ENCODE results near the gene KRTAP10-4.
"Not testable (repeated sequence)": the region's sequence is repeated elsewhere in the genome, so short reads cannot be mapped to it uniquely, and the experiment has no call there.

KRTAP10-4 gene

DNA sequence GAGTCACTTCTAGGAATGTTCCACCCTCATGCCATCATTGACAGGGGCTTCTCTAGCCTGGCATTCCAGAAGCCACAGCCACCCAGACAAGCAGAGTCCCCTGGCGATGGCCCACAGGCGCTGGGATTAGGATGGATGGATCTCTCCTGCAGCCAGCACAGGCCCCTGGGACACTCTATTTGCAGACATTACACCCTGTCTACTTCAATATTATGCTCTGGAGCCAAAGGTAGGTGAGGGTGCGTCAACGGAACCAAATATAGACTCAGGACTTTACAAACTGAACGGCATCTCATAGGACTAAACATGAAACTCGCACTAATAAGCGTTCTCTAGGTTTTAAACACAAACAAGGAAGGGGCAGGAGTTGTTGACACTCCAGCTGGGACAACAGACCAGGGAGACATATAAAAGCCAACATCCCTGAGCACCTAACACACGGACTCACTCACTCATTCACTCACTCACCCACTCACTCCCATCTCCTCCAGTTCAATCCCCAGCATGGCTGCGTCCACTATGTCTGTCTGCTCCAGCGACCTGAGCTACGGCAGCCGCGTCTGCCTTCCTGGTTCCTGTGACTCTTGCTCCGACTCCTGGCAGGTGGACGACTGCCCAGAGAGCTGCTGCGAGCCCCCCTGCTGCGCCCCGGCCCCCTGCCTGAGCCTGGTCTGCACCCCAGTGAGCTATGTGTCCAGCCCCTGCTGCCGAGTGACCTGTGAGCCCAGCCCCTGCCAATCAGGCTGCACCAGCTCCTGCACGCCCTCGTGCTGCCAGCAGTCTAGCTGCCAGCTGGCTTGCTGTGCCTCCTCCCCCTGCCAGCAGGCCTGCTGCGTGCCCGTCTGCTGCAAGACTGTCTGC is 26.8 kb downstream of the KRTAP10-4 start, which contains the start of gene KRTAP10-7:
Gene KRTAP10-7 (plus strand): TSS at position 480 of the 861 bp plus-strand sequence. CDS start 25 bp downstream, at position 505.
- not testable (repeated sequence) for DNase-seq (ENCODE audit: low spot score)

DNA sequence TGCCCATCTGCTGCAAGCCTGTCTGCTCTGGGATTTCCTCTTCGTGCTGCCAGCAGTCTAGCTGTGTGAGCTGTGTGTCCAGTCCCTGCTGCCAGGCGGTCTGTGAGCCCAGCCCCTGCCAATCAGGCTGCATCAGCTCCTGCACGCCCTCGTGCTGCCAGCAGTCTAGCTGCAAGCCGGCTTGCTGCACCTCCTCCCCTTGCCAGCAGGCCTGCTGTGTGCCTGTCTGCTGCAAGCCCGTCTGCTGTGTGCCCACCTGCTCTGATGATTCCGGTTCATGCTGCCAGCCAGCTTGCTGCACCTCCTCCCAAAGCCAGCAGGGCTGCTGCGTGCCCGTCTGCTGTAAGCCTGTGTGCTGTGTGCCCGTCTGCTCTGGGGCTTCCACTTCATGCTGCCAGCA is 27.6 kb downstream of the KRTAP10-4 start:
- DNase-seq (ENCODE audit: low spot score), result not testable (repeated sequence)

DNA sequence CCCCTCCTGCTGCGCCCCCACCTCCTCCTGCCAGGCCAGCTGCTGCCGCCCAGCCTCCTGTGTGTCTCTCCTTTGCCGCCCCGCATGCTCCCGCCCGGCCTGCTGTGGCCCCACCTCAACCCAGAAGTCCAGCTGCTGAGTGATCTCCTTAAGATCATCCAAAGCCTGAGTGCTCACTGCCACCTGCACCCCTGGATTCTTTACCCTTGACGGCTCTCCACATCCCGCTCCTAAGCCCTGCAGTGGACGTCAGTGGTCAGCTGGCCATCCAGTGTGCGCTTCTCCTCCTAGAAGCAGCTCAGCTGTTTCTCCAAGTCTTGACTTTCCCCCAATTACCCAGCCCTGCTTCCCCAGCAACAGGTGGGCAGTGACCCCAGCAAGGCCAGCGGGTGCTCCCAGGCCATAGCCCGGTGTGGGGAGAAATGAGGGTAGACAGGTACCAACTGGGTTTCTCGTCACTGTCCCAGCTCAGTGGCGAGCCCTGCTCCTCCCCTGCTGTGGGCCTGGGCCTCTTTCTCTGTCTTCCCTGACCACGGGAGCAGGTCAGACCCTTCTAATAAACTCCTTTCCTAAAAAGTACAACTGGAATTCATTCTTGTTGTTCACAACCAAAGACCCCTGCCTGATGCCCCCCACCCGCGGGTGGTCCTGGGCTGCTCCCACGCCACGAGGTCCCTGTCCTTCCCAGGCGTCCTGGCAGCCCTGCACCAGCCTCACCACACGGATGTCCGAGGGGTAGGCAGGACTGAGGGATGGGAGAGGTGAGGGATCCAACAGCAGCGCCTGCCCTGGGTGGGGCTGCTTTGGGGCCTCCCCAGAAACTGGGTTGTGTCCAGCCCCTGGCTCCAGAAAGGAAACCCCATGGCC is 28.3 kb downstream of the KRTAP10-4 start:
- no peak for DNase-seq (ENCODE audit: low spot score)

DNA sequence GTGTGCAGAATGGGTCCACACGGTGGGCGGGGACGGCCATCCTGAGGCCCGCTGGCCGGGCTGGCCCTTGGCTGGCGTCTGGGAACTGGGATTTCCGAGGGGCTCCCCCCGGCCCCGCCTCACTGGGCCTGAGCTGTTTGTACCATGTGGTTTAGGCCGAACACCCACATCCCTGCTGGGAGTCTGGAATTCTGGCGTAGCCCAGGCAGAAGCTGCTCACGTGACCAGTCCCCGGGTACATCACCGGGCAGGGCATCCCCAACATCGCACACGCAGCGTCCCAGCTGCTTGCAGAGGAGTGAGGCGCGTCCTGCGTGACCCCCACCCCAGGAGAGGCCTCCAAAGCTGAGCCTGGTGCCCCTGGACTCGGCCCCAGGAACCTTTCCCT is 28.9 kb downstream of the KRTAP10-4 start:
- no peak for DNase-seq (ENCODE audit: low spot score)

DNA sequence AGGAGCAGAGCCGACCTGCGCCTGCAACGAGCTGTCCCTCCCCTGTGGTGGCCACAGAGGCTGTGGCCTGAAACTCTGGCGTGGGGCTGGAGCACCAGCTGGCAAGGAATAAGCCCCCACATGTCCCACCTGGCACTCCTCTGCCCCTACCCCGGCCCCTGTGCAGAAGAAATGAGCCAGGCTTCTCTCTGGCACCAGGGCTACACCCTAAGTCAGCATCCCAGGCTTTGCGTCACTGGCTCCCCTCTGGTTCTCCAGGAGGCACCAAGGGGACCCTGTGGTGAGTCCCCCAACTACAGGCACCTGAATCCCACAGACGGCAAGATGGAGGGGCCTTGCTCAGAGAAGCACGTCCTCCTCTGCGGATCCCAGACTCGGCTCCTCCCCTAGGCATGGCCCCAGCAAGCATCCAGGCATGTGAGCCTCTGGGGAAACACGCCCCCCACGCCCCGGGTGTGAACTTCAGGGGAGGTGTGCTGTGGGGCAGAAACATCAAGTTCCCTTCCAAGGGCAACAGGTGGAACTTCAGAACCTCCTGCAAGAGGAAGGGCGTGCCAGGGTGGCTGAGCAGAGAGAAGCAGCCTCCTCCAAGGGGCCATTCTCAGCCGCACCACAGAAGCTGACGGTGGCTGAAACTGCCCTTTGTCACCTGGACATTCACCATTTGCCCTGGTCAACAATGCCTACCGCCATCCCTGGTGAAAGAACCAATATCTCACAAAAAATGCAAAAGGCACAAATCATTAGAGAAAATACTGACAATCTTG is 29.8 kb downstream of the KRTAP10-4 start:
- no peak for DNase-seq (ENCODE audit: low spot score)

DNA sequence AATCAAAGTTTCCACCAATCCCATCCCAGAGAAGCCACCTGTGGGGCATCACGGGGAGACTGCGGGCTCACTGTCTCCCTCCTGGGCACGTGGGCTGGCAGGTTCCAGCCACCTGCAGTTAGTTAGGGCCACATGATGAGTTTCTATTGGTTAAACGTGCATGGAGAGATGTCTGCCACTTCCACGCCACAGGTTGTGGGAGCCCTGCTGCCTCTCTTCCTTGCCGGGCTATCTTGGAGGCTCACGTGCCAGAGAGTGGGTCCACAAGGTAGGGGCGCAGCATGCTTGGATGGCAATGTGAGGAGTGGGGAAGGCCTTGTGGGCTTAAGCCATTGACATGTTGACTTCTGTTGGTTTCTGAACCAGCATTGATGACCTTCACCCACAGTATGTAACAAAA is 30.4 kb downstream of the KRTAP10-4 start:
- no peak for DNase-seq (ENCODE audit: low spot score)

DNA sequence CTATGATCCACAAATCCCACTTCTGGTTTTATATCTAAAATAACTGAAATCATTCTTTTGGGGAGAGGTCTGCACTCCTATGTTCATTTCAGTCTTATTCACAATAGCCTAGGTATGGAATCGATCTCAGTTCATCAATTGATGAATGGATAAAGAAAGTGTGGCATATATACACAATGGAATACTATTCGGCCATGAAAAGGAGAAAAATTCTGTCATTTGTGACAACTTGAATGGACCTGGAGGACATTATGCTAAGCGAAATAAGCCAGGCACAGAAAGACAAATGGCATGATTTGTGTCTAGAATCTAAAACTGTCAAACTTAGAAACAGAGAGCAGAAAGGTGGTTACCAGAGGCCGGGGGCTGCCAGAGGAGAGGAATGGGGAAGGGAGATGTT is 33.0 kb downstream of the KRTAP10-4 start:
- no peak for DNase-seq (ENCODE audit: low spot score)

DNA sequence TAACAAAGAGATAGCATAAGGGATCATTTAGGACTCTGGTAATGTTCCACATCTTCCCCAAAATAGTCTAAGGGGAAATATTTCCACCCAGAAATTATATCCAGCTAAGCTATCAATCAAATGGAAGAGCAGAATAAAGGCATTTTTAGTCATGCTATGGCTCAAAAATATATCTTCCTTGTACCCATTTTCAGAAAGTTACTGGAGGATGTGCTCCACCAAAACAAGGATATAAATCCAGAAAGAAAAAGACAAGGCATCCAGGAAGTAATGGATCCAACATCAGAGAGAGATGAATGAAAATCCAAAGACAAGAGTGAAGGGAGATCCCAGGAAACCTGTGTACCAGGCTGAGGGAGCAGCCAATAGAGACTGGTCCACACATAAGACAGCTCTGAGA is 35.7 kb downstream of the KRTAP10-4 start:
- DNase-seq (ENCODE audit: low spot score), result no peak

DNA sequence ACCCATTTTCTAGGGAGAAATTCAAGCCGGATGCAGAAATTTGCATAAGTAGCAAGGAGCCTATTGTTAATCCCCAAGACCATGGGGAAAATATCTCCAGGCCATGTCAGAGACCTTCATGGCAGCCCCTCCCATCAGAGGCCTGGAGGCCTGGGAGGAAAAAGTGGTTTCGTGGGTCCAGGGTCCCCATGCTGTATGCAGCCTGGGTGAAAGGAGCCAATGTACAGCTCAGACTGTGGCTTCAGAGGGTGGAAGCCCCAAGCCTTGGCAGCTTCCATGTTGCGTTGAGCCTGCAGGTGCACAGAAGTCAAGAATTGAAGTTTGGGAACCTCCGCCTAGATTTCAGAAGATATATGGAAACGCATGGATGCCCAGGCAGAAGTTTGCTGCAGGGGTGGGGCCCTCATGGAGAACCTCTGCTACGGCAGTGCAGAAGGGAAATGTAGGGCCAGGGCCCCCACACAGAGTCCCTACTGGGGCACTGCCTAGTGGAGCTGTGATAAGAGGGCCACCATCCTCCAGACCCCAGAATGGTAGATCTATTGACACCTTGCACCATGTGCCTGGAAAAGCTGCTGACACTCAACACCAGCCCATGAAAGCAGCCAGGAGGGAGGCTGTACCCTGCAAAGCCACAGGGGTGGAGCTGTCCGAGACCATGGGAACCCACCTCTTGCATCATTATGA is 36.8 kb downstream of the KRTAP10-4 start:
- not testable (repeated sequence) for DNase-seq (ENCODE audit: low spot score)

DNA sequence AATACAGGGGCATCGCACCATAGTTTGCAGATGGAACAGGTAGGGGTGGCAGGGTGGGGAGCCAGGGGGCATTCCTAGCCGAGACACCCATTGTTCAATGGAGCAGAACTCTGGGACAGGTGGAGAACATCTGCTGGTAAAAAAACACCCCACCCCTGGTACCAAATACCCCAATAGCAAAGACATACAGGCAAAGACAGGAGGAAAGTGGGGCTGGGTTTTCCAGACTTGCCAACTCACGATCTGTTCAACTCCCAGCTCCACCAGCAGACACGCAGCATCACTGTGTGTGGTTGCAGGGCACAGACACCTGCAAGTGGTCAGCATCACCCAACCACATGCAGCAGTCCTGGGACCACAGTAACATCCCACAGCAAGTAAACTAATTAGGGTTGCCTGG is 38.0 kb downstream of the KRTAP10-4 start:
- DNase-seq (ENCODE audit: low spot score), result no peak

DNA sequence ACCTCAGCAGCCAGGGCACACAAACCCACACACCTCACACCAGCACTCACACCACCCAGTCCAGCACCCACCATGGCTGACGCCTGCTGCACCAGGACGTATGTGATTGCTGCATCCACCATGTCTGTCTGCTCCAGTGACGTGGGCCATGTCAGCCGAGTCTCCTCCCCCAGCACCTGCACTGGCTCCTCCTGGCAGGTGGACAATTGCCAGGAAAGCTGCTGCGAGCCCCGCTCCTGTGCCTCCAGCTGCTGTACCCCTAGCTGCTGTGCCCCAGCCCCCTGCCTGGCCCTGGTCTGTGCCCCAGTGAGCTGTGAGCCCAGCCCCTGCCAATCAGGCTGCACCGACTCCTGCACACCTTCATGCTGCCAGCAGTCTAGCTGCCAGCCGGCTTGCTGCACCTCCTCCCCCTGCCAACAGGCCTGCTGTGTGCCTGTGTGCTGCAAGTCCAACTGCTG is 38.5 kb downstream of the KRTAP10-4 start, which contains the start of gene KRTAP10-8:
Gene KRTAP10-8 (plus strand): TSS at position 51 of the 458 bp plus-strand sequence. CDS start 22 bp downstream, at position 73.
- DNase-seq (ENCODE audit: low spot score), result no peak

DNA sequence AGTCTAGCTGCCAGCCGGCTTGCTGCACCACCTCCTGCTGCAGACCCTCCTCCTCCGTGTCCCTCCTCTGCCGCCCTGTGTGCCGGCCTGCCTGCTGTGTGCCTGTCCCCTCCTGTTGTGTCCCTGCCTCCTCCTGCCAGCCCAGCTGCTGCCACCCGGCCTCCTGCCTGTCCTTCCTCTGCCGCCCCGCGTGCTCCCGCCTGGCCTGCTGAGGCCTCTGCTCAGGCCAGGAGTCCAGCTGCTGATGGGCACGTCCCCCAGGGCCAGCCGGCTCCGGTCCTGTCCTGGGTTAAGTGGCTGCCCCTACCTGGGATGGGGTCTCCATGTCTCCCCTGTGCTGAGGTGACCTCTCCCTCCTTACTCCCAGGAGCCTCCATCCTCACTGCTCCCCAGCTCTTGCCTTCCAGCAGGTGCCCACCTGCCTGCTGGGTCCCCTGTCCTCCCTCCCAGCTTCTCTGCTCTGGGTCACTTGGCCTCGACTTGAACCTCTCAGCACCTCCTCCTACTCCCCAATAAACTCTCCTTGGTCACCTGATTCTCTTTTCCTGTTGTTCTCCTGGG is 39.2 kb downstream of the KRTAP10-4 start:
- DNase-seq (ENCODE audit: low spot score), result no peak

DNA sequence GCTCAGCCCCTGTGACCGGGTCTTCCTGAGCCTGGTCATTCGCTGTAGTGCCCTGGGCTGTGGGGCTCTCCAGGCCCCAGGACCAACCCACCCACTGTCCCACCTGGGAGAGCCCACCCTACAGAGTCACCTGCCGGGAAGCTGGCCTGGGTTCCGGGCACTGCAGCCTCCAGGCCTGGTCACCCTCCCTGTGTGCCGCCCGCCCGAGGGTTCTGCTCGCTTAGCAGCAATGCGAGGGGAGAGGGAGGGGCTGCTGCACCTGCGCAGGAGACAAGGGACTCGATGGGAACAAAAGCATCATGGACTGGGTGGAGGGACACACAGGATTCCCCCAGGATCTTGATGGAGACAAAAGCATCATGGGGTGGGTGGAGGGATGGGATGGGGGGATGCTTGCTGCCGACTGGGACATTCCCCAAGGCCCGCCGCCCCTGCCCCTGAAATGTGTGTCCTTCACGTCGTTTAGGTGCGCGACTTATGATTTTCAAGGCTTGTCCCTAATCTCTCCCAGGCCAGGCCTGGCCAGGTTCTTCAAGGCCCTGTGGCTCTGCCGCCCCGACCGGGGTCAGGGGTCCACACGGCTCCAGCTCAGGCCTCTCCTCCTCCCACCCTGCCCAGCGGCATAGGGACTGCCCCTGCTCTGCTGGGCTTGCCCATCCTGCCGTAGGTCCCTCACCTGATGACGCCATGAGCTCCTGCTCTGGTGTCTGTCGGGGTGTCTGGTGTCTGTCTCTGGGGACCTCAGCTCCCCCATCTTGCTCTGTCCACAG is 40.0 kb downstream of the KRTAP10-4 start:
- no peak for DNase-seq (ENCODE audit: low spot score)

DNA sequence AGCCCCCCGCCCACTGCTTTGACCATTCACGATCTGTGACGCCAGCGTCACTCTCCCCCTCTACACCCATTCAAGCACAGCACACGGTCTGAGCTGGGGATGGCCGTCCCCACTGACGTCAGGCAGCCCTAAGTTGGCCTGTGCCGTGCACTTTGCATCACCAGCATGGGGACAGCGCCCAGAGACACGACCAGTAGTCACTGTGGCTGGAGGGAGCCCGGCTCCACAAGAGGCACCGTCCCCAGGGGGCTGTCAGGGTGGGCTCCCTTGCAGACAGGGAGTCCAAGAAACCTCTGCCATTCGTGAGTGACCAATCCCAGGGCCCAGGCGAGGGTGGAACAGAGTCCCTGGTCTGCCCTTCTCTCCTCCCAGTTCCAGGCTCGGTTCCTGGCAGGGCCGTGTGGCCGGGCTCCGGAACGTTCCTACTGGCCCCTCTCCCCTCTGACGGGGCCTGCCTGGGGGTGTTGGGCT is 40.7 kb downstream of the KRTAP10-4 start:
- no peak for DNase-seq (ENCODE audit: low spot score)

DNA sequence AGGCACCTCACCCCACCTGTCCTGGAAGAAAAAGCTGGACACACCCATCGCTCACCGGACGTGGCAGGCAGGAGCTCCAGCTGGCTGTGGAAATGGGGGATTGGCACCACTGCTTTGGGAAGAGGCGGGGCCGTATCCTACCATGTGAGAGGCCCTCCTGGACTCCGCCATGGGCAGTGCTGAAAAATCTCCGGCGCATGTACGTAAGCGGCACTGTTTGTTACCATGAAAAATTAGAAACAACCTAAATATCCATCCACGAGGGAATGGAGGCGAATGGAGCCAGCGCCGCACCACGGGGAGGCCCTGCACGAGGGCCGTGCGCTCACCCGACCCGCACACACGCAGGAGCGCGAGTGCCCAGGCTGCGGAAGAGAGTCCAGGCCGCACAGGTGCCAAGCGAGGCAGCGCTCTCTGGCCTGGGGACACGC is 41.4 kb downstream of the KRTAP10-4 start:
- no peak for DNase-seq (ENCODE audit: low spot score)

DNA sequence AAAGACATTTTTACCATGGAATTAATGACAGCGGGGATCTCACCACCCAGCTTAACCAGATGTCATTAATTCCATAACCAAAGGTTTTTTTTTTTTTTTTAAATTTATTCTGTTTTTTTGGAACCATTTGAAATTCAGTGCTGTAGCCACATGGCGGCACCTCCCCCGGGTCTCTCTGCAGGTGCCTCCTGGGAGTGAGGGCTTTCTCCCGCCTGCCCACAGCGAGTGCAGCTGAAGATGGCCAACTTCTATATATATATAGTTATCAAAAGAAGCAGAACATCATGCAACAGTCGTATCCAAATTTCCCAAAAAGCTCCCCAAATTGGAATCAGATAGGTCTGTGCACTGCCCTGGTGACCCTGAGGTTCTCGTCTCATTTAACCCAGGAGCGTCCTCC is 41.9 kb downstream of the KRTAP10-4 start:
- no peak for DNase-seq (ENCODE audit: low spot score)

DNA sequence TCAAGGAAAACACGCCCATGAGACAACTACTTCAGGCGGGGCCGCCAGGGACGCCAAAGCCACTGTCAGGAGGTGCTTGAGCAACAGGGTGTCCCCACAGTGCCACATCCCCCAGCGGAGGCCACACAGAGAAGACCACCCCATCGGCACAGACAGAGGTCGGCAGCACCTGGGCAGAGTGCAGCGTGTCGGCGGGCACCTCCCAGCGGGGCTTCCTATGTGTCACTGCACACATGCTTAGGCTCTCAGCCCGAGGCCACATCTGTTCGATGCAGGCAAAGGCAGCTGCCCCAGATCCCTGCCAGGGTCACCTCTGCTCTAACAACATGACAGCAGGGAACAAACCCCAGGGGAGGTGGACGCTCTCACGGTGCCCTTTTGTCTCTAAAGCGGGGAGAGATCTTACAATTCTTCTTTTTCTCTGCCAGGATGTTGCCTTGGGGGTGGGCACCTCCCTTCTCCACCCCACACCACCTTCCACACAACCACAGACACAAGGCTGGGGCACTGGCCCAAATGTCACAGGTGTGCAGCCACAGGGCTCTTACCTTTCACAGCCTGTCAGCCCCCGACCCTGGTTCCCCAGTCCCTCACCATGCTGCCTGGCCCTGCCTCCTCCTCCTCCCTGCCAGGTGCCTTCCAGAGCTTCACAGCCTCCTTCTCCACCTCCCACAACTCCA is 42.5 kb downstream of the KRTAP10-4 start:
- no peak for DNase-seq (ENCODE audit: low spot score)

DNA sequence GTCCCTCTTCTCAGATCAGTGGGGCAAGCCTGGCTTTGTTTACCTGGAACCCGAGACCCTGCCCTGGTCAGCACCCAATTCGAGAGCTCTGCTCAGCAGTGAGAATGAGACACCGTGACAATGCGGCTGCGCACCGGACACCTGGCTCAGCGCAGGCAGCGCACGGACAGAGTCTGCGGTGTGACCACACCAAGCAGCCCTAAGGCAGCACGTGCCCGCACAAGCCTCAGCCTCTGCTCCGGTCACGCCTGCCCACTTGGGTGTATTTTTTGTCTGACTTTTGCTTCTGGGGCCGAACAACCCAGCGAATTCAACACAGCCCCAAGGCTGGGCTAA is 43.0 kb downstream of the KRTAP10-4 start:
- no peak for DNase-seq (ENCODE audit: low spot score)

DNA sequence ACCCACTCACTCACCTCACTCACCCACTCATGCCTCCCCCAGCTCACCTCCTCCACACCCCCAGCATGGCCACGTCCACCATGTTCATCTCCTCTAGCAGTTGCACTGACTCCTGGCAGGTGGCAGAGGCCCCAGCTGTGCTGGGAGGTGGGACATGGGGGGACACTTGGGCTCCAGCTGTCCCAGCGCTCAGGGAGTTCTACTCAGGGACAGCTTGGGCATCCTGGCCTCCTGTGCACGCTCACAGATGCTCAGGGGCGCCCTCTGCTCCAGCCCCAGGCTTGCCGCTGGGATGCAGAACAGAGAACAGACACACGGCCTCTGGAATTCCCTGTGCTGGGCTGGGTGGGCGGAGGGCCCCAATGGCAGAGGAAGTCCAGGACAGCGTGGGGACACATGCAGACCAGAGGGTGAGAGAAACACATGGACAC is 43.6 kb downstream of the KRTAP10-4 start:
- DNase-seq (ENCODE audit: low spot score), result no peak

DNA sequence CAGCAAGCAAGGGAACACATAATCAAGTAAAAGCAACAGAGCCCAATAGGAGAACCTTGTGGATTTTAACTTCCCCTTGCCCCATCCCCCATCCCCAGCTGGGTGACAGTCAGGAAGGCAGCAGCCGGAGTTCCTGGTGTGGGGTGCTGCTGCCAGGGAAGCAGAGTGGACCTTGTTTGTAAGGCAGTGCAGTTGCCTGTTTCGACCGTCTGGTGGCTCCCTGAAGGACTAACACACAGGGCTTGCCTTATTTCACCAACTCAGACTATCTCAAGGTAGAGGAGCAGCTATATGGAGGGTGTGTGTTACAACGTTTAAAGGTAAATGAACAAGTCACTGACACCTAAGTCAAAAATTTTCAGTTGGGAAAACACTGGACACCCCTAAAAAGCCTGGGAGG is 45.0 kb downstream of the KRTAP10-4 start:
- DNase-seq (ENCODE audit: low spot score), result no peak

All from CD4-positive, alpha-beta T cell treated with Interleukin-6 at 100 ng/mL for 8 hours (primary cell).